Loucy (cell line): Measurements from ENCODE around the gene SERPING1.

Experiments
- H2AFZ ChIP-seq: fragments of 200-600 bp; sonication (generic); 2 replicates; pipeline ENCODE4 v1.6.0; 2016; ENCODE audit warnings: antibody characterized with exemption, mild to moderate bottlenecking, low read length, moderate library complexity
- H3F3A ChIP-seq: fragments of 200-600 bp; 2 replicates; pipeline ENCODE4 v1.6.0; 2016; ENCODE audit warnings: antibody characterized with exemption, low read depth, mild to moderate bottlenecking
- H3K27me3 ChIP-seq: fragments of 200-600 bp; sonication (generic); 2 replicates; pipeline ENCODE4 v1.6.1; 2014; ENCODE audit warnings: low read length, mild to moderate bottlenecking; ENCODE audit not compliant: insufficient read depth, poor library complexity, severe bottlenecking
- H3K36me3 ChIP-seq: fragments of 200-600 bp; sonication (generic); 2 replicates; pipeline ENCODE4 v1.6.1; 2016; ENCODE audit warnings: low read length; ENCODE audit not compliant: insufficient read depth
- H3K4me1 ChIP-seq: fragments of 200-600 bp; sonication (generic); 2 replicates; pipeline ENCODE4 v1.5.1; 2014; ENCODE audit warnings: low read length, mild to moderate bottlenecking; ENCODE audit not compliant: insufficient read depth, poor library complexity, severe bottlenecking
- H3K4me2 ChIP-seq: fragments of 200-600 bp; sonication (generic); 2 replicates; pipeline ENCODE4 v1.6.0; 2014; ENCODE audit warnings: antibody characterized with exemption, low read length, low read depth, mild to moderate bottlenecking; ENCODE audit not compliant: poor library complexity, severe bottlenecking
- H3K4me3 ChIP-seq: fragments of 200-600 bp; sonication (generic); 2 replicates; pipeline ENCODE4 v1.5.1; 2014; ENCODE audit warnings: low read length, mild to moderate bottlenecking, mixed read lengths; ENCODE audit not compliant: poor library complexity, severe bottlenecking
- H3K79me2 ChIP-seq: fragments of 200-600 bp; sonication (generic); 2 replicates; pipeline ENCODE4 v1.6.1; 2014; ENCODE audit warnings: low read length; ENCODE audit not compliant: insufficient read depth
- H3K9ac ChIP-seq: fragments of 200-600 bp; sonication (generic); 2 replicates; pipeline ENCODE4 v1.6.0; 2014; ENCODE audit warnings: mild to moderate bottlenecking, low read depth, low read length, moderate library complexity; ENCODE audit not compliant: poor library complexity, severe bottlenecking
- H3K9me2 ChIP-seq: fragments of 200-600 bp; sonication (generic); replicated peaks from 2 replicates; pipeline ENCODE4 v1.6.1; 2016; ENCODE audit warnings: low read depth, low read length, mixed read lengths
- H3K9me3 ChIP-seq: fragments of 200-600 bp; sonication (generic); 2 replicates; pipeline ENCODE4 v1.6.1; 2014; ENCODE audit warnings: mild to moderate bottlenecking, antibody characterized with exemption, low read length, low read depth; ENCODE audit not compliant: insufficient read depth
- H4K20me1 ChIP-seq: fragments of 200-600 bp; sonication (generic); 2 replicates; pipeline ENCODE4 v1.6.0; 2014; ENCODE audit warnings: antibody characterized with exemption, low read length, mild to moderate bottlenecking; ENCODE audit not compliant: insufficient read depth, poor library complexity, severe bottlenecking
- CTCF ChIP-seq: fragments of 200-600 bp; sonication (generic); conservative IDR thresholded peaks from 2 replicates; pipeline ENCODE4 v1.5.1; 2014; ENCODE audit warnings: mild to moderate bottlenecking, antibody characterized with exemption, low read length
- EZH2phosphoT487 ChIP-seq: fragments of 200-600 bp; IDR thresholded peaks from 2 replicates; pipeline ENCODE4 v1.6.1; 2018; ENCODE audit warnings: antibody characterized with exemption, mild to moderate bottlenecking, moderate library complexity, borderline replicate concordance

SERPING1 gene

DNA sequence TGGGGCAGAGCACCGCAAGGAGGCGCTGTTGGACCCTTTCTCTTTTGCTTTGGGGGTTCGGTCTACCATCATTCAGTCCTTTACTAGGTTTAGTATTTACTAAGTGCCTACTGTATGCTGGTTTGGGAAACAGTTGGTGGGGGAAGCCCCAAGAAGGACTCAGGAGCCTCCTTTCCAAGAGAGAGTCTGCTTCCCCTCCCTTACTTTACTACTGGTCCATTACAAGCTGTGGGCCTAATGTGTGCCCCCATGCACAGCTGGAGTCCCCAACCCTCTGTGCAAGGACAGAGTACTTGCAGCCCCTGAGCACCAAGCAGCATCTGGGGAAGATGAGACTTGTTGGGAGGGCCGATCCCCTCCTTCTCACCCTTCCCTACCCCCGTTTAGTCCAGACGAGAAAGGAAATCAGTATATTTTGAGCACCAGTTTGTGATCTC, 29.1 kb upstream of the SERPING1 start:
- TF ChIP-seq CTCF, result peak; percentile 97; the same call in 1 of the 2 replicates
- no peak for TF ChIP-seq EZH2phosphoT487
- H3K4me2 ChIP-seq, result peak overlapping the region; percentile 68
- no peaks in the 10 kb centered on the region for H3K9me2 ChIP-seq
- no peaks in the 10 kb centered on the region for H3K36me3 ChIP-seq
- no peaks in the 10 kb centered on the region for H3K9me3 ChIP-seq
- H3K27me3 ChIP-seq, result no peaks in the 10 kb centered on the region
- H3F3A ChIP-seq, result no peaks in the 10 kb centered on the region
- H2AFZ ChIP-seq, result no peak overlapping the region
- H3K79me2 ChIP-seq, result peaks cover 37% of the 10 kb centered on the region
- H3K4me3 ChIP-seq, result peak overlapping the region; percentile 87
- H4K20me1 ChIP-seq, result peaks cover 4% of the 10 kb centered on the region
- H3K4me1 ChIP-seq, result peaks cover 40% of the 10 kb centered on the region
- H3K9ac ChIP-seq, result peak overlapping the region; percentile 94

- Histone ChIP-seq H3K9me3 (no peaks in the 10 kb centered on the region), H3K36me3 (no peaks in the 10 kb centered on the region), H4K20me1 (no peaks in the 10 kb centered on the region), H3K9me2 (no peaks in the 10 kb centered on the region), H3K4me3 (peak overlapping the region; percentile 17), H3F3A (no peaks in the 10 kb centered on the region), H3K27me3 (no peaks in the 10 kb centered on the region), H3K4me1 (peaks cover 28% of the 10 kb centered on the region), H3K79me2 (peaks cover 8% of the 10 kb centered on the region), H2AFZ (peak overlapping the region; percentile 85), H3K4me2 (peak overlapping the region; percentile 49), H3K9ac (peak overlapping the region; percentile 26)
- TF ChIP-seq EZH2phosphoT487, result no peak
- TF ChIP-seq CTCF, result no peak
Measured at GRCh38 chr11:57571606-57572005, 25.9 kb upstream of the SERPING1 start.

DNA sequence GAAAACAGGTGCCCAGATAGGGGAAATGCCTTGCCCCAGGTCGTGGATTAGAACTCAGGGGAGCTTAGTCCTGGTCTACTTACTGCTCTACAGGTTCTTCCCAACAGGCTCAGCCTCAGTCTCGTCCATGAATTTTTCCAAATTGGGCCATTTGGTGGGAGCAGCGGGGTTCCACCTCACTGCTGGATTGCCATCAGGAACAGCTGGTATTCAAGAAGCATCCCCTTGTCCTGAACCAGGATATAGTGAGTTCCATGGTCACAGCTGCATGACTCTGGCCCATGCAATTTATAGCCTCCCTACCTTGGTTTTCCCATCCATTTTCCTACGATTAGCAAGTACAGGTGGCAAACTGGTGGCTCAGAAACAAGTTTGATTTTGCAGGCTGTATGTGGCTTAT, 23.4 kb upstream of the SERPING1 start:
- TF ChIP-seq CTCF (no peak), EZH2phosphoT487 (no peak)
- Histone ChIP-seq H3K4me1 (peaks cover 22% of the 10 kb centered on the region), H3K9ac (no peak overlapping the region)

More for the DNA sequence above, 23.4 kb upstream of the SERPING1 start:
- no peaks in the 10 kb centered on the region for H4K20me1 ChIP-seq
- H3K4me3 ChIP-seq, result no peak overlapping the region
- no peaks in the 10 kb centered on the region for H3K9me3 ChIP-seq
- H3K36me3 ChIP-seq, result no peaks in the 10 kb centered on the region
- no peaks in the 10 kb centered on the region for H3K79me2 ChIP-seq
- no peaks in the 10 kb centered on the region for H3K9me2 ChIP-seq
- no peak overlapping the region for H3K4me2 ChIP-seq
- no peaks in the 10 kb centered on the region for H3F3A ChIP-seq
- no peaks in the 10 kb centered on the region for H3K27me3 ChIP-seq
- H2AFZ ChIP-seq, result no peak overlapping the region
